H1 (cell line): ENCODE measurements around the gene DGUOK. TPM values are rescaled to one million over a fixed set of nuclear protein-coding genes. Genes with fewer than 3 reads are reported as not detected.

Experiments used
- CTCF ChIA-PET: fragments of 300-600 bp; sonication (Branson Sonifier 250); formaldehyde crosslinking; loops from one replicate; lab custom pipeline; 2021; ENCODE audit not compliant: partially characterized antibody; lab: Charles Lee
- POLR2A ChIA-PET: fragments of 300-600 bp; sonication (Branson Sonifier 250); formaldehyde crosslinking; loops from one replicate; lab custom pipeline; 2021; ENCODE audit warnings: inconsistent platforms; ENCODE audit not compliant: partially characterized antibody; lab: Charles Lee
- DNase-seq, 2 experiments: peaks; one replicate each; pipeline versions ENCODE4 v3.0.0 to v3.0.0-alpha.2; 2010 to 2022; ENCODE audit warnings: low spot score in 2 of 2, low read depth in 1 of 2, mixed read lengths in 1 of 2
- FAIRE-seq: peaks from 2 replicates; lab custom pipeline; 2011; peaks lifted over from hg19 to GRCh38; lab: Jason Lieb, UNC
- H2AFZ ChIP-seq: 2 replicates; pipeline ENCODE4 v1.8.1; 2012; ENCODE audit warnings: low read length, inconsistent platforms
- H2AK5ac ChIP-seq: 2 replicates; pipeline ENCODE4 v1.6.1; 2013; ENCODE audit warnings: low read depth, low read length
- H2BK120ac ChIP-seq: replicated peaks from 2 replicates; pipeline ENCODE3; 2013; ENCODE audit warnings: low read depth, low read length, inconsistent platforms
- H2BK12ac ChIP-seq: 2 replicates; pipeline ENCODE4 v1.6.1; 2013; ENCODE audit warnings: low read depth, low read length
- H2BK15ac ChIP-seq: 2 replicates; pipeline ENCODE4 v1.6.1; 2013; ENCODE audit warnings: low read length
- H2BK20ac ChIP-seq: 2 replicates; pipeline ENCODE4 v1.6.1; 2013; ENCODE audit warnings: low read length
- H2BK5ac ChIP-seq: 2 replicates; pipeline ENCODE4 v1.6.1; 2013; ENCODE audit warnings: low read depth, low read length
- H3K14ac ChIP-seq: 2 replicates; pipeline ENCODE4 v1.6.1; 2013; ENCODE audit warnings: inconsistent platforms; ENCODE audit not compliant: insufficient read length
- H3K18ac ChIP-seq: 2 replicates; pipeline ENCODE4 v1.6.1; 2013; ENCODE audit warnings: low read length; ENCODE audit errors: extremely low read depth
- H3K23ac ChIP-seq: 2 replicates; pipeline ENCODE4 v1.6.1; 2013; ENCODE audit warnings: inconsistent platforms; ENCODE audit not compliant: insufficient read length
- H3K23me2 ChIP-seq: 2 replicates; pipeline ENCODE4 v1.6.1; 2013; ENCODE audit warnings: low read depth, low read length
- H3K27ac ChIP-seq: 2 replicates; pipeline ENCODE4 v1.6.1; 2011; ENCODE audit warnings: low read depth, low read length, inconsistent platforms
- H3K27me3 ChIP-seq, 4 experiments: replicated peaks in 1 of 4; 1 replicate in 1 of 4; 2 replicates in 3 of 4; pipeline versions ENCODE4 v1.6.1 to v1.8.1; 2011 to 2013; ENCODE audit warnings: low read length in 3 of 4, mild to moderate bottlenecking in 3 of 4, inconsistent platforms in 2 of 4, mixed read lengths in 2 of 4, moderate library complexity in 1 of 4; ENCODE audit not compliant: control insufficient read depth in 3 of 4, insufficient read depth in 3 of 4; ENCODE audit errors: extremely low read depth in 1 of 4
- H3K36me3 ChIP-seq, 4 experiments: 2 replicates each; pipeline versions ENCODE4 v1.6.1 to v1.8.1; 2011 to 2013; ENCODE audit warnings: mild to moderate bottlenecking in 4 of 4, low read length in 3 of 4, moderate library complexity in 2 of 4, control low read depth in 1 of 4, inconsistent platforms in 1 of 4; ENCODE audit not compliant: insufficient read depth in 4 of 4, control insufficient read depth in 2 of 4
- H3K4ac ChIP-seq: replicated peaks from 2 replicates; pipeline ENCODE3; 2013; ENCODE audit warnings: low read length, low read depth, mixed read lengths, inconsistent platforms; ENCODE audit not compliant: insufficient read length
- H3K4me1 ChIP-seq, 4 experiments: replicated peaks in 1 of 4; 1 replicate in 1 of 4; 2 replicates in 3 of 4; pipeline versions ENCODE4 v1.6.1 to v1.8.1; 2011 to 2013; ENCODE audit warnings: low read length in 3 of 4, inconsistent platforms in 2 of 4, mixed read lengths in 1 of 4; ENCODE audit not compliant: insufficient read depth in 4 of 4, control insufficient read depth in 3 of 4
- H3K4me2 ChIP-seq, 2 experiments: 2 replicates each; pipeline versions ENCODE4 v1.6.1 to v1.8.1; 2011 to 2013; ENCODE audit warnings: low read depth in 2 of 2, low read length in 2 of 2, control low read depth in 1 of 2, inconsistent platforms in 1 of 2, mild to moderate bottlenecking in 1 of 2; ENCODE audit not compliant: insufficient read depth in 1 of 2
- H3K4me3 ChIP-seq, 4 experiments: fragments of 200-600, 300-600 bp in 1 of 4; sonication (generic), shearing (Covaris generic), sonication (Bioruptor Twin) in 1 of 4; 2 replicates each; pipeline versions ENCODE4 v1.5.1 to v1.8.1; 2011 to 2016; ENCODE audit warnings: low read length in 4 of 4, low read depth in 3 of 4, control low read depth in 2 of 4, inconsistent platforms in 2 of 4, mild to moderate bottlenecking in 2 of 4, mixed read lengths in 1 of 4, moderate library complexity in 1 of 4; ENCODE audit not compliant: insufficient read depth in 2 of 4; ENCODE audit errors: extremely low read depth in 1 of 4
- H3K56ac ChIP-seq: replicated peaks from 2 replicates; pipeline ENCODE3; 2013; ENCODE audit warnings: low read depth, mild to moderate bottlenecking, mixed read lengths, low read length, inconsistent platforms; ENCODE audit not compliant: insufficient read length
- H3K79me1 ChIP-seq: 2 replicates; pipeline ENCODE4 v1.6.1; 2013; ENCODE audit warnings: low read depth, low read length, control low read depth
- H3K79me2 ChIP-seq, 2 experiments: 2 replicates each; pipeline versions ENCODE4 v1.6.1 to v1.8.1; 2012 to 2013; ENCODE audit warnings: low read length in 2 of 2, mild to moderate bottlenecking in 2 of 2, inconsistent platforms in 1 of 2; ENCODE audit not compliant: insufficient read depth in 2 of 2, control insufficient read depth in 1 of 2
- H3K9ac ChIP-seq, 4 experiments: replicated peaks in 1 of 4; 1 replicate in 1 of 4; 2 replicates in 3 of 4; pipeline versions ENCODE4 v1.6.1 to v1.8.1; 2011 to 2013; ENCODE audit warnings: low read depth in 3 of 4, low read length in 3 of 4, control low read depth in 2 of 4, mild to moderate bottlenecking in 2 of 4, moderate library complexity in 2 of 4, inconsistent platforms in 1 of 4; ENCODE audit errors: extremely low read depth in 1 of 4
- H3K9me3 ChIP-seq, 2 experiments: 2 replicates each; pipeline versions ENCODE4 v1.6.1 to v1.8.1; 2012 to 2013; ENCODE audit warnings: mild to moderate bottlenecking in 2 of 2, moderate library complexity in 2 of 2, control low read depth in 1 of 2, inconsistent platforms in 1 of 2, low read depth in 1 of 2, low read length in 1 of 2, mixed read lengths in 1 of 2; ENCODE audit not compliant: insufficient read depth in 2 of 2
- H4K20me1 ChIP-seq, 2 experiments: replicated peaks in 1 of 2; 2 replicates each; pipeline versions ENCODE3 to v1.8.1; 2011 to 2013; ENCODE audit warnings: inconsistent platforms in 2 of 2, low read length in 2 of 2, mild to moderate bottlenecking in 1 of 2; ENCODE audit not compliant: insufficient read depth in 2 of 2, control insufficient read depth in 1 of 2
- H4K5ac ChIP-seq: 2 replicates; pipeline ENCODE4 v1.6.1; 2013; ENCODE audit warnings: low read length, low read depth, mixed read lengths, inconsistent platforms; ENCODE audit not compliant: insufficient read length
- H4K8ac ChIP-seq: 2 replicates; pipeline ENCODE4 v1.8.0; 2013; ENCODE audit warnings: mild to moderate bottlenecking, moderate library complexity, low read length, inconsistent platforms; ENCODE audit not compliant: insufficient read depth; ENCODE audit errors: extremely low read depth
- H4K91ac ChIP-seq: replicated peaks from 2 replicates; pipeline ENCODE3; 2013; ENCODE audit warnings: low read length, mixed read lengths, inconsistent platforms; ENCODE audit not compliant: insufficient read length
- BACH1 ChIP-seq: IDR thresholded peaks from 2 replicates; pipeline ENCODE4 v1.6.1; 2012; ENCODE audit warnings: low read length, improper control_type of control experiment
- CTBP2 ChIP-seq: IDR thresholded peaks from 2 replicates; pipeline ENCODE4 v1.7.0; 2011; ENCODE audit warnings: borderline replicate concordance, mild to moderate bottlenecking, moderate library complexity, mixed read lengths, low read length; ENCODE audit not compliant: insufficient read depth, insufficient read length
- SUZ12 ChIP-seq: fragments of 200-600 bp; sonication (generic); IDR thresholded peaks from 2 replicates; pipeline ENCODE4 v1.6.1; 2012; ENCODE audit warnings: mild to moderate bottlenecking, inconsistent platforms, low read length, moderate library complexity, mixed read lengths
- USF2 ChIP-seq: IDR thresholded peaks from 2 replicates; pipeline ENCODE4 v1.6.1; 2011; ENCODE audit warnings: low read length, improper control_type of control experiment
- ZNF274 ChIP-seq: IDR thresholded peaks from 2 replicates; pipeline ENCODE4 v1.7.0; 2012; ENCODE audit warnings: low read length, borderline replicate concordance; ENCODE audit errors: extremely low read depth
- WGBS, 2 experiments: shearing (Covaris generic) in 1 of 2; methylation state at CpG; one replicate each; pipeline versions ENCODE4 v1.1.6 to v1.1.7; 2013 to 2015; ENCODE audit warnings: low lambda C conversion rate in 2 of 2, mixed read lengths in 2 of 2, inconsistent platforms in 1 of 2, low coverage in 1 of 2, missing lambda C conversion rate in 1 of 2; ENCODE audit not compliant: insufficient replicate concordance in 2 of 2, insufficient coverage in 1 of 2, insufficient read length in 1 of 2; ENCODE audit errors: extremely low coverage in 1 of 2, missing lambda C conversion rate in 1 of 2; 5-methylcytosine and 5-hydroxymethylcytosine counted together
- polyA plus RNA-seq, 7 experiments: library from polyadenylated mRNA; depleted of rRNA in 3 of 7; stranded (reverse) in 5 of 7; unstranded in 2 of 7; fragments of >200 nt in 5 of 7; fragments of 200-250 nt in 2 of 7; gene quantifications; 1 replicate in 5 of 7; 2 replicates in 1 of 7; 4 replicates in 1 of 7; pipeline versions ENCODE4 v1.2.1 to v1.2.3, GENCODE V29; 2011 to 2013; ENCODE audit warnings: missing spikeins in 2 of 7, mixed read lengths in 2 of 7
- total RNA-seq: library from RNA; stranded (reverse); fragmentation: NEBNext Ultra II Directional; extraction: Animal tissue kit (Norgen Biotek cat#: 25700); gene quantifications from 2 replicates; pipeline ENCODE4 v1.2.1, GENCODE V29; 2021

Gene DGUOK
- total and polyA plus RNA-seq, 2 of the 8 experiments (the other 6 are each of a cell fraction or from before 2014, with no cell fraction given): 110 to 168 TPM

GRCh38 chr2:73944714-73945113 lies 18.0 kb downstream of the DGUOK start:
- Histone ChIP-seq H2BK20ac (no peak overlapping the region), H3K4me1 (no peaks in the 10 kb centered on the region), H4K20me1 (peaks cover 4 to 17% of the 10 kb centered on the region in 2 experiments), H3K14ac (no peak overlapping the region), H3K79me1 (peaks cover 3% of the 10 kb centered on the region; the same call in 1 of the 2 replicates), H2BK15ac (no peak overlapping the region), H3K4ac (no peak overlapping the region), H3K23ac (no peak overlapping the region), H3K4me2 (no peak overlapping the region), H3K18ac (no peak overlapping the region), H3K79me2 (peaks cover 0 to 52% of the 10 kb centered on the region in 2 experiments; a peak in 2 of 4 replicates), H3K9me3 (no peaks in the 10 kb centered on the region), H2AK5ac (no peak overlapping the region), H3K23me2 (no peaks in the 10 kb centered on the region), H3K9ac (no peak overlapping the region), H3K4me3 (no peak overlapping the region), H2BK5ac (no peak overlapping the region), H3K56ac (no peak overlapping the region), H3K27ac (no peak overlapping the region), H4K8ac (no peak overlapping the region), H2AFZ (no peak overlapping the region), H3K36me3 (peaks cover 10 to 44% (median 23%) of the 10 kb centered on the region in 4 experiments; a peak in 7 of 8 replicates), H4K5ac (no peak overlapping the region), H2BK120ac (no peak overlapping the region), H4K91ac (no peak overlapping the region), H2BK12ac (no peak overlapping the region), H3K27me3 (no peaks in the 10 kb centered on the region)
- ChIA-PET POLR2A (interaction anchor here (1.1 to 2.2 kb wide), 6 partner anchors 10 to 16 kb away, joined by 3 to 10 read pairs (median 4); no protein-coding TSS in a partner anchor), CTCF (interaction anchor here (1.3 to 3.9 kb wide), 3 partner anchors 11 to 37 kb away, joined by 4 to 14 read pairs (median 4); no protein-coding TSS in a partner anchor)
- WGBS, 2 experiments: 94% methylated on average over 4 of the region's 4 CpGs; no CpG with 5 or more reads in 1 of the 2 experiments
- no peak for FAIRE-seq
- DNase-seq: no peak
- TF ChIP-seq SUZ12 (no peak), CTBP2 (no peak), ZNF274 (no peak), BACH1 (no peak), USF2 (no peak)
